ENCODE results near the gene ZNF318. TPM values are rescaled to one million over a fixed set of nuclear protein-coding genes. Genes with fewer than 3 reads are reported as not detected.

The ZNF318 gene
- polyA plus RNA-seq, 1 donor (not counting 4 experiments of a cell fraction or from before 2014, with no cell fraction given) = 14.6 TPM

DNA sequence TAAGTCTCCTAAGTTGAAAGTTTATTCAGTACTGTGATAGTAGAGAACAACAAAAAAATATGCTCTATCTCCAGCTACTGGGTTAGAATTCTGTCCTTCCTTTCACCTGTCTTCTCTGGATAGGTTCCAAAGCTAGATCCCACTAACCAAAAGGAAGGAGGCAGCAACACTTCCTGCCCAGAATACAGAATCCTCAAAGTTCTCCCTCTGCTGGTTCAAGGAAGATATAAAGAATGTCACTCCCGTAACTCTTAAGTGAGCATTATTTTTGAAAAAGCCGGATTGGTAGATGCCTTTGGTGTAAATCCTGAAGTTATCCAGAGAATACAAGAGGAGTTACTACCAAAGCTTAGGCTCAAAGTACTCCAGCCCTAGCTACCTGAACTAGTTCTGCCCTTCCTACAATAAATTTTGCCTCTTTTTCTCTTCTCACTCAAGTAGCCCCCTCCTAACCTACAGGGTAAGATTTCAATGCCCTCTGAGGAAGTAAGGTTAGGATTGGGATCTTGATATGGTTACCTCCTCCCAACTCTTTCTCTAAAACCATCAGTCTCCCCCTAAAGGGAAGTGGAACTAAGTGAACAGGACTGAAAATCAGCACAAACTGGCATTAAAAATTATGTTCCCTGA is 34.9 kb downstream of the ZNF318 start:
- Histone ChIP-seq H3K36me3 (ENCODE audit: control insufficient read depth in 2 of 2, extremely low read depth in 1 of 2, insufficient read depth in 2 of 2, low read length in 2 of 2) (peaks cover 7 to 21% of the 10 kb centered on the region in 2 experiments), H3K9me1 (ENCODE audit: control insufficient read depth, extremely low read depth, insufficient read depth, low read length) (no peaks in the 10 kb centered on the region), H3K4me3 (ENCODE audit: control insufficient read depth in 2 of 3, extremely low read depth in 1 of 3, insufficient read depth in 2 of 3, low read depth in 1 of 3, low read length in 3 of 3) (no peak overlapping the region), H3K27ac (ENCODE audit: control insufficient read depth, insufficient read depth, low read length) (no peak overlapping the region), H4K20me1 (ENCODE audit: control insufficient read depth, extremely low read depth, insufficient read depth, low read length) (no peaks in the 10 kb centered on the region), H3K79me2 (ENCODE audit: control insufficient read depth, insufficient read depth, low read length) (no peaks in the 10 kb centered on the region), H2AFZ (ENCODE audit: control insufficient read depth, low read length) (no peak overlapping the region), H3K4me1 (ENCODE audit: control insufficient read depth, extremely low read depth, insufficient read depth, low read length) (no peaks in the 10 kb centered on the region), H3K27me3 (ENCODE audit: control insufficient read depth, extremely low read depth, insufficient read depth, low read length) (no peaks in the 10 kb centered on the region), H3K9me3 (ENCODE audit: control insufficient read depth, low read depth, low read length) (no peaks in the 10 kb centered on the region), H3K9ac (ENCODE audit: control insufficient read depth, extremely low read depth, insufficient read depth, low read length) (no peak overlapping the region), H3K4me2 (ENCODE audit: control insufficient read depth, extremely low read depth, insufficient read depth, low read depth, low read length) (no peak overlapping the region)
- DNase-seq (ENCODE audit: low read depth, low spot score) = no peak
- TF ChIP-seq, protein P1, sequence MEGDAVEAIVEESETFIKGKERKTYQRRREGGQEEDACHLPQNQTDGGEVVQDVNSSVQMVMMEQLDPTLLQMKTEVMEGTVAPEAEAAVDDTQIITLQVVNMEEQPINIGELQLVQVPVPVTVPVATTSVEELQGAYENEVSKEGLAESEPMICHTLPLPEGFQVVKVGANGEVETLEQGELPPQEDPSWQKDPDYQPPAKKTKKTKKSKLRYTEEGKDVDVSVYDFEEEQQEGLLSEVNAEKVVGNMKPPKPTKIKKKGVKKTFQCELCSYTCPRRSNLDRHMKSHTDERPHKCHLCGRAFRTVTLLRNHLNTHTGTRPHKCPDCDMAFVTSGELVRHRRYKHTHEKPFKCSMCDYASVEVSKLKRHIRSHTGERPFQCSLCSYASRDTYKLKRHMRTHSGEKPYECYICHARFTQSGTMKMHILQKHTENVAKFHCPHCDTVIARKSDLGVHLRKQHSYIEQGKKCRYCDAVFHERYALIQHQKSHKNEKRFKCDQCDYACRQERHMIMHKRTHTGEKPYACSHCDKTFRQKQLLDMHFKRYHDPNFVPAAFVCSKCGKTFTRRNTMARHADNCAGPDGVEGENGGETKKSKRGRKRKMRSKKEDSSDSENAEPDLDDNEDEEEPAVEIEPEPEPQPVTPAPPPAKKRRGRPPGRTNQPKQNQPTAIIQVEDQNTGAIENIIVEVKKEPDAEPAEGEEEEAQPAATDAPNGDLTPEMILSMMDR (optimal IDR thresholded peaks at IDR 0.05 in 1 of 3, IDR thresholded peaks at IDR 0.05 in 1 of 3, conservative IDR thresholded peaks at IDR 0.05 in 1 of 3; ENCODE audit: extremely low read depth in 1 of 3, insufficient read depth in 2 of 3, low read length in 3 of 3) = peak; percentile 34 to 73 (median 53)
- TF ChIP-seq EZH2 (IDR thresholded peaks at IDR 0.05; ENCODE audit: low read length) = no peak
- dilution Hi-C loops (cut with MboI; ENCODE audit: extremely low pct_ligation_motif_present, low sequenced_read_pairs) = no loop called here
- FAIRE-seq = peak; percentile 84

DNA sequence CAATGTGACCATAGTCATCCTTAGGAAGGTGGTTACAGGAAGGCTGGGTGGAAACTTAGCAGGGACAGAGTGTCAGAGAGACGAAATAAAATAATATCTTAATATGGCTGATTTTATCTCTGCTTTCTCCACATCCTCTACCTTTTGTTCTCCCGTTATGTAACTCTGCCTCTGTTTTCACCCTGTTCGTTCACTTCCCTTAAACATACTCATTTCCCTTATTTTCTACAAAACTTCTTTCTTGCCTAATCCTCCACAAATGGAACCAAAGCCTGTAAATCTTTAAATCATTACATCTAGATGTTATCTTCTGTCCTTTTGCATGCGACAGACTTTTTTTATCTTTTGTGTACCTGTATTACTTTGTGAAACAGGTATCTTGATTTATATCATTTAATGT is 37.6 kb downstream of the ZNF318 start:
- Histone ChIP-seq H4K20me1 (ENCODE audit: control insufficient read depth, extremely low read depth, insufficient read depth, low read length) (no peaks in the 10 kb centered on the region), H3K27me3 (ENCODE audit: control insufficient read depth, extremely low read depth, insufficient read depth, low read length) (no peaks in the 10 kb centered on the region), H3K4me2 (ENCODE audit: control insufficient read depth, extremely low read depth, insufficient read depth, low read depth, low read length) (no peak overlapping the region), H3K9me3 (ENCODE audit: control insufficient read depth, low read depth, low read length) (no peaks in the 10 kb centered on the region), H3K4me1 (ENCODE audit: control insufficient read depth, extremely low read depth, insufficient read depth, low read length) (no peaks in the 10 kb centered on the region), H3K9me1 (ENCODE audit: control insufficient read depth, extremely low read depth, insufficient read depth, low read length) (no peaks in the 10 kb centered on the region), H3K4me3 (ENCODE audit: control insufficient read depth in 2 of 3, extremely low read depth in 1 of 3, insufficient read depth in 2 of 3, low read depth in 1 of 3, low read length in 3 of 3) (no peak overlapping the region), H2AFZ (ENCODE audit: control insufficient read depth, low read length) (no peak overlapping the region), H3K79me2 (ENCODE audit: control insufficient read depth, insufficient read depth, low read length) (no peaks in the 10 kb centered on the region), H3K27ac (ENCODE audit: control insufficient read depth, insufficient read depth, low read length) (no peak overlapping the region), H3K9ac (ENCODE audit: control insufficient read depth, extremely low read depth, insufficient read depth, low read length) (no peak overlapping the region), H3K36me3 (ENCODE audit: control insufficient read depth in 2 of 2, extremely low read depth in 1 of 2, insufficient read depth in 2 of 2, low read length in 2 of 2) (no peaks in the 10 kb centered on the region)
- no peak for FAIRE-seq
- no peak for TF ChIP-seq EZH2 (IDR thresholded peaks at IDR 0.05; ENCODE audit: low read length)
- TF ChIP-seq, protein P1 (optimal IDR thresholded peaks at IDR 0.05 in 1 of 3, IDR thresholded peaks at IDR 0.05 in 1 of 3, conservative IDR thresholded peaks at IDR 0.05 in 1 of 3; ENCODE audit: extremely low read depth in 1 of 3, insufficient read depth in 2 of 3, low read length in 3 of 3) = no peak
- DNase-seq (ENCODE audit: low read depth, low spot score) = no peak
- dilution Hi-C loops (cut with MboI; ENCODE audit: extremely low pct_ligation_motif_present, low sequenced_read_pairs) = no loop called here

Measured in keratinocyte (primary cell).